HG02885 (cell line): ENCODE data around the gene UBE3C.
"Not testable (repeated sequence)": the region's sequence is repeated elsewhere in the genome, so short reads cannot be mapped to it uniquely, and the experiment has no call there.

ENCODE experiments used
- ATAC-seq: cut with Tn5 transposase; IDR thresholded peaks from one replicate; pipeline ENCODE4 v1.9.1; 2021; ENCODE audit warnings: mild to moderate bottlenecking; ENCODE audit not compliant: unreplicated experiment, poor library complexity

Gene UBE3C

DNA sequence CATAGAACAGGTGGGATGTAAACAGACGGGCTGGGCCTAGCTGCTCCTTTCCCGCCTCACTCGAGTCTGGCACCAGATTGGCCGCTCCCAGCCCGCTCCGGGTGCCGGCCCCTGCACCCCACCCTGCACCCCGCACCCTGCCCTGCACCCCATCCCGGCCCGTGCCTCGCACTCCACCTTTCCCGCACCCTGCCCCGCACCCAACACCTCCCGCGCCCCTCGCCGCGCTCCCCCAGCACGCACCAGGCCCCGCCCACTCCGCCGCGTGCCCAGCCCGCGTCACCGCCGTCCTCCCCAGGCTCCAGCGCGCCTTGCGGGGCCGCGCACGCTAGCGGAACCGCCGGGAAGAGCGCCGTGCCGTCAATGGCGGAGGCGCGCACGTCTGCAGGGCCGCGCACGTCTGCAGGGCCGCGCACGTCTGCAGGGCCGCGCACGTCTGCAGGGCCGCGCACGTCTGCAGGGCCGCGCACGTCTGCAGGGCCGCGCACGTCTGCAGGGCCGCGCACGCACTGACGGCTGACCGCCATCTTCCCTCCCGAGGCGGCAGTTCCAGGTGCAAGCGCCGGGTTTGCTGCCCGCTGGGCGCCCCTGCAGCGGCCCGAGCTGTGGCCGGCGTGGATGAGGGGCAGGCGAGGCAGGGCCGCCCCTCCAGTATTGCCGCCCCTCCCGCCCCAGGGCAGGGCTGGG lies at the start of gene UBE3C:
Gene UBE3C (plus strand): TSS at position 503 of the 687 bp plus-strand sequence. CDS start 347 bp downstream, outside the sequence.
- peak; percentile 84 for ATAC-seq

DNA sequence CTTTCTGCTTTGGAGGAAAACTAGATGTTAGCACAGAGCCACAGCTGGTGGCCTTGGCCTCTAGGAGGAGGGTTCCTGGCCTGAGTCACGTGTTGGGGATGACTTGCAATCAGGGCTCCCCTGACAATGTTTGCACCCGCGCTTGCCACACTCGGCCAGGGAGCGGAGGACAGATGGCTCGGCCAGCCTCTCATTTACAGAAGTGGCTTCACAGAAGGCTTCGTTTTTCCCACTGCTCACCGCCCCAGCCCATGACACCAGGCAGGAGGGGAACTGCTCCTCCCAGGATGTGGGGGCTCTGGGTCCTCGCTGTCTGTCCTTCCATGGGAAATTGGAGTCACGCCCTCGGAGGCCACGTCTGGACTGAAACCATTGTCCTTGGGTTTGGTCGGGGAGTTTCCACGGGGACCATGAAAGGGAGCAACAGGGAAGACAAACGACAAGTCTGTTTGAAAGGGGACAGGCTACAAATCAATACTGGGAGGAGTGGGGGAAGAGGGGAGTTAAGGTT lies 49.6 kb upstream of the UBE3C start:
- ATAC-seq: no peak

DNA sequence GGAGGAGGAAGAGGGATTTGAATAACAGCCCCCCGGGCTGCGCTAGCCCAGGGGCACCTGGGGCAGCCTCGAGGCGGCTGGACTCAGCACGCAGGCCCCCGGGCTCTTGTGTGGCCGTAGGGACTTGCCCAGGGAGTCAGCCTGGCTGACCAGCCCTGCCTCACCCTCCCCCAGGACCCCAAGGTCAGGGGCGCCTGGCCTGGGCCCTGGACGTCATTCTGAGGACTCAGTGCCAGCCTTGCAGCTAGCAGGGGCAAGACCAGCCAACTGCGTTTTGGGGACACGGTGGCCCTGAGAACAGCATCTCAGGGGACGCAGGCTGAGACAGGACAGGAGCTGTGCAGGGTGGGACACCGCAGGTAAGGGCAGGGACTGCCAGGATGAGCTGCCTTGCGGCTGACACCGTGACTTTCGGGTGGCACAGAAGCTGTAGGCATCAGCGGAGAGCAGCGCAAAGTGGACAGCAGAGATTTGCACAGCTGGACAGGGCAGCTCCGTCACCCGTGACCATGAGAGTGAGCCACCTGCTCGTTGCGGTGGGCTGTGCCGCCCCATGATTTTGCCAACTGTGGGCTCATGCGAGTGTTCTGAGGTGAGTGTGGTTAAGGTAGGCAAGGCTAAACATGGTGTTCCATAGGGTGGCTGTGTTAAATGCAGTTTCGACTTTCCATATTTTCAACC lies 48.1 kb upstream of the UBE3C start:
- ATAC-seq: no peak

DNA sequence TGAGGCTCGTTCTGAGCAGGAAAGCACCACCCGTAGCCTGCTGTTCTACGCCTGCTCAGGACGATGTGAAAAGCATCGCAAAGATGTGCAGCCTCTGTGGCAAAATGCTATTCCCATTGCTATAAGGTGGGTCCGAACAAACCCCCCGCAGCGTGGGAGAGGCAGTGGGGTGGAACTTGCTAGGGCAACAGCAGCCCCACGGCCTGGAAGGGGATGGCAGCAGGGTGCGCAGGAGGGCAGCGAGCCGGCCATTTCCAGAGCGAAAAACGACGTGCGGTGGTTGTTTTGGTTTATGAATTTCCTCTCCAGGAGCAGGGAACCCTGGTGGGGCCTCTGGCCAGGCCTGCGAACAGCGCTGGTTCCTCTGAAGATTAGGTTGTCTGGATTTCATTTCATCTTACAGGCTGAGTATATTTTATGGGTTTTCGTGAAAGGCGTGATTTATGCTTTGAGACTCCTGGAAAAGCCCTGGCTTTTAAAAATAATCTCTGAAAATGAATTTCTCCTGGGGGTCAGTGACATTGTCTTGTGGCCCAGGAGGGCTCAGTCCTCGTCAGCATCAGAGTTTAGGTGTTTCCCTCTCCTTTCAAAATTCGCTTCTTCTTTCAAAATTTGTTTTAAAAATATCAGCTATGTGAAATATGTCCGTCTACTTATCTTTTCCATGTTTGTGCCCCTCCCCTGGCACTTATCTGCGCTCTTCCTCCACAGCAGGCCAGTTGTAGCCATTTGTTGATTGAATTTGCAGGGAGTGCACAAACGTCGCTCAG lies 42.3 kb upstream of the UBE3C start:
- no peak for ATAC-seq

DNA sequence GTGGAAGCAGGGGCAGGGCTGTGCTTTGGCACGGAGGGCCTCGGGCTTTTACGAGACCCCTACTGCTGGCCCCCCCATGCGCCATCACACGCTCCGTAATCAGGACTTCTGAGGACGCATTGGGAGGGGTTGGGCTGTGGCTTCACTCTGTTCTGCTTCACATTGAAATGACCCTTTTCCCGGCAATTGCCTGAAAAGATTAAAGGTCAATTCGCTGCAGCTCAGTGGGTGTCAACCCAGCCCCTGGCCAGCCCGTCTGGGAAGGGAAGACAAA lies 41.7 kb upstream of the UBE3C start:
- no peak for ATAC-seq

DNA sequence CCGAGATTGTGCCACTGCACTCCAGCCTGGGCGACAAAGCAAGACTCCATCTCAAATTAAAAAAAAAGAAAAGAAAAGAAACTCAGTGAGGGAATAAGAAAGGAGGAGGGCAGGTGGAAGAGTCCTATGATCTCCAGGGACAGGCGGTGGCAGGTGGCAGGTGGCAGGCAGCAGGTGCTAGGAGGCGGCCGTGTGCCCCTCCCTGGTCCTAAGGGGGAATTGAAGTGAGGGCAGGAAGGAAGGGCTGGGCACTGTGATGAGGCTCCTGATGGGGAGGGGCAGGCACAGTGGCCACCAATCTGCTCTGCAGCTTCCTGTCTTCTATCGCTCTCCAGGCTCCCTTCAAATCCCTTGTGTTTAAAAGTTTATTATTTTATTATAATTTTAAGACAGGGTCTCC lies 41.2 kb upstream of the UBE3C start:
- ATAC-seq: no peak

DNA sequence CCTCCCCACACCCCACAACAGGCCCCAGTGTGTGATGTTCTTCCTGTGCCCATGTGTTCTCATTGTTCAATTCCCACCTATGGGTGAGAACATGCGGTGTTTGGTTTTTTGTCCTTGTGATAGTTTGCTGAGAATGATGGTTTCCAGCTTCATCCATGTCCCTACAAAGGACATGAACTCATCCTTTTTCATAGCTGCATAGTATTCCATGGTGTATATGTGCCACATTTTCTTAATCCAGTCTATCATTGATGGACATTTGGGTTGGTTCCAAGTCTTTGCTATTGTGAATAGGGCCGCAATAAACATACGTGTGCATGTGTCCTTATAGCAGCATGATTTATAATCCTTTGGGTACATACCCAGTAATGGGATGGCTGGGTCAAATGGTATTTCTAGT lies 38.7 kb upstream of the UBE3C start:
- not testable (repeated sequence) for ATAC-seq

DNA sequence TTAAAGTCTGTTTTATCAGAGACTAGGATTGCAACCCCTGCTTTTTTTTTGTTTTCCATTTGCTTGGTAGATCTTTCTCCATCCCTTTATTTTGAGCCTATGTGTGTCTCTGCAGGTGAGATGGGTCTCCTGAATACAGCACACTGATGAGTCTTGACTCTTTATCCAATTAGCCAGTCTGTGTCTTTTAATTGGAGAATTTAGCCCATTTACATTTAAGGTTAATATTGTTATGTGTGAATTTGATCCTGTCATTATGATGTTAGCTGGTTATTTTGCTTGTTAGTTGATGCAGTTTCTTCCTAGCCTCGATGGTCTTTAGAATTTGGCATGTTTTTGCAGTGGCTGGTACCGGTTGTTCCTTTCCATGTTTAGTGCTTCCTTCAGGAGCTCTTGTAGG lies 35.1 kb upstream of the UBE3C start:
- not testable (repeated sequence) for ATAC-seq

DNA sequence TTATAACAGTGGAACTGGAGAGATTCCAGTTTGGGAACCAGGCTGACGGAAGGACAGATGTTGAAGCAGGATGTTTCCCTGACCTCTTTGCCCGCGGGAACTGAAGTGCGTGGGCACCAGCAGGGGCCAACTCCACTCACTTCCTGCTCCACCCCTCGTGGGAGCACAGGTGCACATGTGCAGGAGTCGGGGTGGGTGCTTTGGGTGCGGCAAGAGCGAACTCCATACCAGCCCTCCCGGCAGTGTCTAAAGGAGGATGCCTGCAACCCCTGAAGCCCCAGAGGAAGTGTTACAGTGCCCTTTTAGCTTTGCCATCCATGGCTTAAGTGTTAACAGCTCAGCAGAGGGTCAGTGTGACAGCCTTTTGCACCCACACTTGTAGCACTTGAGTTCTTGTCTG lies 27.4 kb upstream of the UBE3C start:
- ATAC-seq: no peak

DNA sequence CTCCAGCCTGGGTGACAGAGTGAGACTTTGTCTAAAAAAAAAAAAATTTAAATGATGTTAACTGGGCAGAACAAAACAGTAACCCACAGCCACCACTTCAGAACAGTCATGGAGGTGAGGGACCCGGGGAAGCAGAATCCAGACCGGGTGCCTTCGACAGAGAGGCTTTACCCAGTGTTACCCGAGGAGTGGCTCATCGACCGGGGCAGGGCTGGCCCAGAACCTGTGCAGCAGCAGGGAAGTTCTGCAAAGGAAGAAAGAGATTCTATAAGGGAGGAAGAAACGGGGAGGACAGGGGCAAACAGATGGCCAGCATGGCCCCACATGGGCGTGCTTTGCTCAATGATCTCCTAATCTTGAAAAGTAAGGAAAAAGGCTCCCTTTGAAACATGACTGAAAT lies 26.0 kb upstream of the UBE3C start:
- no peak for ATAC-seq

DNA sequence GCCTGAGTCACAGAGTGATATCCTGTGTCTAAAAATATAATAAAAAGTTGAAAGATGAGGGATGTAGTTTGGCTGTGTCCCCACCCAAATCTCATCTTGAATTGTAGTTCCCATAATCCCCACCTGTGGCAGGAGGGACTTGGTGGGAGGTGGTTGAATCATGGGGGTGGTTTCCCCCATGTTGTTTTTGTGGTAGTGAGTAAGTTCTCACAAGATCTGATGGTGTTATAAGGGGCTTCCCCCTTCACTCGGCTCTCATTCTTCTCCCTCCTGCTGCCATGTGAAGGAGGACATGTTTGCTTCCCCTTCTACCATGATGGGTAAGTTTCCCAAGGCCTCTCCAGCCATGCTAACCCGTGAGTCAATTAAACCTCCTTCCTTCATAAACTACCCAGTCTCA lies 25.1 kb upstream of the UBE3C start:
- no peak for ATAC-seq

DNA sequence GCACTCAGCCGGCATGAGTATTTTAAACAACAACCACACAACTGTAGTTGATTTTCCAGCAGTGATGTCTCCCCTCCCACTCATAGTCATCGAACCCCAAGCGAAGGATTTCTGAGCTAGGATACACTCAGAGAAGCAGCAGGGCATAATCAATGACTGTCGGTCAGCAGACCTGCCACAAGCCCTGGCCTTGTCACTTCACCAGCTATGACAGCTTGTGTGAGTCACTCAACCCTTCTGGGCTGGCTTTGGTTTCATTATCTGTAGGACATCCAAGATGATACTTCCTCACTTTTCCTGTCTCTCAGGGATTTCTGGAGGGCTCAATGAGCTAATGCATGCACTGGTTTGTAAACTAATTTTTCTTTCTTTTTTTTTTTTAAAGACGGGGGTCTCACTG lies 22.0 kb upstream of the UBE3C start:
- ATAC-seq: no peak

DNA sequence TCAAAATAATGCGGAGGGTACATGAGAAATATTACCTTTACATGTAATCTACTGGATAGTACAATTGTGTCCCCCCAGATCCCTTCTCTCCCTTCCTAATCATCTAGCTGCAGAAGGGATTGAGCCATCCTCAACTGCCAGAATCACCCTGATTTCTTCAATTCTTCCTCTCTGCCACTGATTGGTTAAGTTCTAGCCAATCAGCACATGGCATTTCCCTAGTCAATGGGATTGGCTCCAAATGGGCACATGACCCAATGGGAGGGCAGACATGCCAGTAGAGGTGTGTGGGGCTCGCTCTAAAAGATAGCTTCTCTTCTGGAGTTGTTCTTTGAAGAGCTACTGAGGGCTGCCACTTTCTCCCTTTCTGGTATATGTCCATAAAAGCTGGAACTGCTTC lies 20.9 kb upstream of the UBE3C start:
- no peak for ATAC-seq

DNA sequence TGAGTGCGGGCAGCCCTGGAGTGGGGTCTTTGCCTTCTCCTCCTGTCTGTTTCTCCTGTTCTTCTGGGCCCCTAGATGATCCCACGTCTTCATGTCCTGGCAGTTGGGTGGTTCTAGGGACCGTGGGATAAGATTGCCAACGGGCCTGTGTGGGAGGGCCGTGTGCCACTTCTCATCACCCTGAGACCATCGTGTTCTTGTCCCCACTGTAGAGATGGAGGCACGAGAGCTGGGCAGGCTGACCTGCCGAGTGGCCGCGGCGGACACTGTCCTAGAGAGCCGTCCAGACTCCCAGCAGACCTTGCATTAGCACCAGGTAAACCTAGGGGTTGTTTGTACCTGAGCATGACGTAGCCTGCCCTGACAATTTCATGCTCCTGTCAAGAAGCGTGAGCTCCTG lies 18.5 kb upstream of the UBE3C start:
- no peak for ATAC-seq

DNA sequence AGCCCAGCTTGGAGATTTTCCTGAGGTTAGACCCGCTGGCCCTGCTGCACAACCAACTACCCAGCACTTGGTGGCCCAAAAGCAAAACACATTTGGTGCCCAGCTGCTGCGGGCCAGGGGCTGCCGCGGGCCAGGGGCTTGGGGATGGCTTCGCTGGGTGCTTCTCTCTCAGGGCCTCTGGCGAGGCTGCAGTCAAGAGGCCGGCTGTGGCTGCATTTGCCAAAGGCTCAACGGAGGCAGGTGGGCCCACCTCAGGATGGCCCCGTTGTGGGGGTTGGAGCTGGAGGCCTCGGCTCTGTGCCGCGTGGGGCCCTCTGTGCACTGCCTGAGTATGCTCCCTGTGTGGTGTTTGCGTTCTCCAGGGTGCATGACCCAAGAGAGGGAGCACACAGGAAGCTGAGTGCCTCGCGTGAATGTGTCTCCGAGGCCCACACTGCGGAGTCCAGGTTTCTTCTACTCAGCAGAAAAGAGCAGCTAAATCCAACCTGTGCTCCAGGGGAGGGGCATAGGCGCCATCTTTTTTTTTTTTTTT lies 17.5 kb upstream of the UBE3C start:
- no peak for ATAC-seq

DNA sequence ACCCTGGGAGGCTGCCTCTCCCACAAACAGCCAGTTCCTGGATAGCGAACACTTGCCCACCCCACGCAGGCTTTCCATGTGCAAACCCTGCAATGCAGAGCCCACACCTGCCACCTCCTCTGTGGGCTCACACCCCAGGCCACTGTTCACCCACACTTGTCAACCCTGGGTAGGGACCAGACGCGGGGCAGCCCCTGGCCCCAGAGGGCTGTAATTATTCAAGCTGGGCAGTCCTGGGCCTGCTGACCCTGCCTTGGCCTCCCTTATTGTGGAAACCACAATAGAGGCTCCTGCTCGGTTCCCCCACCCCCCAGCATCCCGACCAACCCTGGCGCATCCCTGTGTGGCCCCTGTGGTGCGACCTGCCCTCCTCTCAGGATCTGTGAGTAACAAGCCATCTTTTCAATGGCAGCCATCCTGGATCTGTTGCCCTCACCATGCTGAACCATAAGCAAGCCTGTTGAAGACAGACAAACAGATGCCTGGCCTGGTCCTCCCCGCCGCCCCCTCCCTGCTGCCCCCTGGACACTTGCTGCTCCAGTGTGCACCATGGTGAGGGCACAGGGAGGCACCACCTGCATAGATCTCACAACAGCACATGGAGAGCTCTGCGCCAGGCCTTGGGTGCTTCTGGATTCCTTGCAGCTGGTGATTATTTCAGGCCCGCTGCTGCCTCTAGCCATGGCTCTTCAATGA lies 15.8 kb upstream of the UBE3C start:
- ATAC-seq: no peak

DNA sequence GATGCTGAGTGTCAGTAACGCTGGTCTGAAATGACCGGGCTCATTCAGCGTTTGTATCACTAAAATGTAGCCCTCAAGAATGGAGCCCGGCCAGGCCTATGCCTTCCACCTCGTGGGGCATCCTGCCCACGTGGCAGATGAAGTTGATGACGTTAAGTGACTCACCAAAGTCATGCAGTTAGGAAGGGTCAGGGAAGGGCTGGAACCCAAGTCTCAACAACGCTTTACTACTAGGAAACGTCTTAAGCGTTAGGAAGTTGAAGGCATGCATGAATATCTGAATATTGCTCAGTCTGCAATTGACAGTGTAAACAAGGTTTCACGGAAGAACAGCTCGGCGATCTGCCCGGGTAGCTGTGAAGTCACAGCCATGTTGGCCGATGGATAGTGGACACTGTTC lies 14.0 kb upstream of the UBE3C start:
- no peak for ATAC-seq

DNA sequence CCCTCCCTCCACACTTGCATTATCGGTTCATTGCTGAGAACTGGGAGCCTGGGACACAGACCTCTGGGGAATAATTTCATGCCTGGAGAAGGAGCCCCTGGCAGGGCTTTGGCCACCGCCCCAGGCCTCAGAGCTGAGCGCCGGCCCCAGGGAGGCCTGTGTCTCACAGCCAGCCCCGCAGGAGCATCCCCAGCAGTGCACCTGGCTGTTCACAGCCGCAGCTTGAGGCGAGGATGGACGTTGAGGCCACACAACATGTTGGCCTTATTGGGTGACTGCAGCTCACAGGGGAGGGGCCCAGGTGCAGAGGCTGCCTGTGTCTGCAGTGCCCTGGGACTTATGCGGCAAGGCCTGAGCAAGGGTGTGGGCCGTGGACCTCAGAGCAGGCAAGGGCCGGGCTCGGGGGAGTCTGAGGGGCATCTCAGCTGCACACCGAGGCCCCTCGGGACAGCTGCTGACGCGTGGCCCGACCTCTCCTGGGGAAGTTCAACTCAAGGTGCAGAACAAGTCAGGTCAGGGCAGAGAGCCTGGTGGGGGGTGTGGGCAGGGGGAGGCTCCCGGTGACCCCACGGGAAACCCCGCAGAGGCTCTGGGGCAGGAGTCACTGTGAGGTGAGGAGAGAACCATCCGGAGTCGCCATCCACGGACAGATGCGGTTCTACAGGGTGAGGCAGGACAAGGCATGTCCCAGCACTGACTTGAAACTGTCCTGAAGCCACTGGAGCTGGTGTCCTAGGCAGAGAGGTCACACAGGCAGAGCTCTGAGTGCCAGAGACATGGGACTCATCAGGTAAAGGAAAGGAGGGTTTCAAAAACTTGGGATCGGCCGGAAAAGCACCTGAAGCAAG lies 13.1 kb upstream of the UBE3C start:
- ATAC-seq: no peak

DNA sequence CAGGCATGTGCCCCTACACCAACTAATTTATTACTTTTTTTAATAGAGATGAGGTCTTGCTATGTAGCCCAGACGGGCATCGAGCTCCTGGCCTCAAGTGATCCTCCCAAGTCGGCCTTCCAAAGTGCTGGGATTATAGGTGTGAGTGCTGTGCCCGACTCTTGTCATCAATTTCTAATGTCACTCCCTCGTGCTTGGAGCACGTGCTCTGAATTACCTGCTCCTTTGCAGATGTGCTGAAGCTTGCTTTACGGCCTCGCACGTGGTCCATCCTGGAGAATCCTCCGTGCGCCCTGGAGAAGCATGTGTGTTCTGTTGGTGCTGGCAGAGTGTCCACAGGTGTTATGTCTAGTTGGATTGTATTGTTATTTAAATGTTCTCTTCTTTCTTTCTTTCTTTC lies 11.8 kb upstream of the UBE3C start:
- no peak for ATAC-seq

DNA sequence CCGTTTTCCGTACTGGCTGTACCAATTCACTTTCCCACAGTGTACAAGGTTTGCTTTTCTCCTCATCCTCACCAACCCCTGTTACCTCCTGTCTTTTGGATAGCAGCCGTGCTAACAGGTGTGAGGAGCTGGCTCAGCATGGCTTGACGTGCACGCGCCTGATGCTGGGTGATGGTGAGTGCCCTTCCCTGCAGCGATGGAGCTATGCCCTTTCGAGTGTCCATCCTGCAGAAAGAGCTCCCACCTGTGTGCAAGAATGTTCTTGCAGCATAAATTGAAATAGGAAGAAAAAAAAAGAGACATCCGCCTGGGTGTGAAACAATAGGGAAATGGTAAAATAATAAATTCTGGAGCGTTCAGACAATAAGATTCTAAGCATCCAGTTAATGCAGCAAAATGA lies 9.5 kb upstream of the UBE3C start:
- no peak for ATAC-seq
